CD8-positive, alpha-beta memory T cell (primary cell): Measurements from ENCODE around the gene DHRS13. TPM values are rescaled to one million over a fixed set of nuclear protein-coding genes. Genes with fewer than 3 reads are reported as not detected.
A peak's percentile ranks its signal among the peaks of the same experiment; 100 is the strongest.

Experiments
- CTCF ChIA-PET: fragments of 350-600 bp; sonication (Branson Sonifier 250); formaldehyde crosslinking; loops from one replicate; lab custom pipeline; 2021; ENCODE audit warnings: antibody characterized with exemption; lab: Charles Lee
- POLR2A ChIA-PET: fragments of 350-600 bp; sonication (Branson Sonifier 250); formaldehyde crosslinking; loops from one replicate; lab custom pipeline; 2021; ENCODE audit warnings: antibody characterized with exemption; lab: Charles Lee
- DNase-seq, 5 donors: peaks; one replicate each; pipeline versions ENCODE4 v3.0.0 to v3.0.0-alpha.2; 2020 to 2022; ENCODE audit warnings: mixed read lengths in 1 of 5
- H3K27ac ChIP-seq: one replicate; pipeline ENCODE4 v1.7.0; 2013; ENCODE audit warnings: low read depth, mild to moderate bottlenecking, low read length, moderate library complexity
- H3K27me3 ChIP-seq: 2 replicates; pipeline ENCODE4 v1.7.0; 2013; ENCODE audit warnings: low read length, mild to moderate bottlenecking; ENCODE audit not compliant: insufficient read depth, poor library complexity, severe bottlenecking
- H3K36me3 ChIP-seq: 2 replicates; pipeline ENCODE4 v1.7.0; 2013; ENCODE audit warnings: mild to moderate bottlenecking, low read length, moderate library complexity; ENCODE audit not compliant: insufficient read depth
- H3K4me1 ChIP-seq: 2 replicates; pipeline ENCODE4 v1.7.0; 2013; ENCODE audit warnings: mild to moderate bottlenecking, low read length, moderate library complexity; ENCODE audit not compliant: insufficient read depth
- H3K4me3 ChIP-seq: 2 replicates; pipeline ENCODE4 v1.7.0; 2013; ENCODE audit warnings: mild to moderate bottlenecking, low read length
- H3K9me3 ChIP-seq: 2 replicates; pipeline ENCODE4 v1.7.0; 2013; ENCODE audit warnings: mild to moderate bottlenecking, low read length
- H3K27ac Mint-ChIP-seq, 8 donors: one replicate each; pipeline ENCODE4 v1.8.0; 2020 to 2021; ENCODE audit warnings: mixed read lengths in 8 of 8, mild to moderate bottlenecking in 6 of 8, inconsistent platforms in 3 of 8, moderate library complexity in 3 of 8
- H3K27me3 Mint-ChIP-seq, 2 donors: one replicate each; pipeline ENCODE4 v1.8.0; 2020 to 2021; ENCODE audit warnings: mixed read lengths in 2 of 2, mild to moderate bottlenecking in 1 of 2, moderate library complexity in 1 of 2
- H3K36me3 Mint-ChIP-seq, 3 donors: one replicate each; pipeline ENCODE4 v1.8.0; 2020 to 2021; ENCODE audit warnings: mixed read lengths in 3 of 3, inconsistent platforms in 1 of 3, mild to moderate bottlenecking in 1 of 3
- H3K4me1 Mint-ChIP-seq, 3 donors: one replicate each; pipeline ENCODE4 v1.8.0; 2020 to 2021; ENCODE audit warnings: mixed read lengths in 3 of 3, inconsistent platforms in 1 of 3, mild to moderate bottlenecking in 1 of 3
- H3K4me3 Mint-ChIP-seq, 7 donors: one replicate each; pipeline ENCODE4 v1.8.0; 2020 to 2021; ENCODE audit warnings: mixed read lengths in 7 of 7, mild to moderate bottlenecking in 6 of 7, moderate library complexity in 4 of 7, inconsistent platforms in 2 of 7
- H3K9me3 Mint-ChIP-seq, 5 donors: one replicate each; pipeline ENCODE4 v1.8.0; 2020 to 2022; ENCODE audit warnings: mixed read lengths in 5 of 5, mild to moderate bottlenecking in 3 of 5, moderate library complexity in 2 of 5, inconsistent platforms in 1 of 5
- polyA plus RNA-seq: library from polyadenylated mRNA; unstranded; fragments of 300-500 nt; fragmentation: Illumina TruSeq; gene quantifications from one replicate; pipeline ENCODE4 v1.2.3, GENCODE V29; 2021
- total RNA-seq, 2 experiments: library from RNA; stranded (reverse); gene quantifications; one replicate each; pipeline ENCODE4 v1.2.3, GENCODE V29; 2021

DHRS13 gene
- total and polyA plus RNA-seq, 3 experiments from 2014 or later: 26.5 to 34.7 (median 32.6) TPM

DNA sequence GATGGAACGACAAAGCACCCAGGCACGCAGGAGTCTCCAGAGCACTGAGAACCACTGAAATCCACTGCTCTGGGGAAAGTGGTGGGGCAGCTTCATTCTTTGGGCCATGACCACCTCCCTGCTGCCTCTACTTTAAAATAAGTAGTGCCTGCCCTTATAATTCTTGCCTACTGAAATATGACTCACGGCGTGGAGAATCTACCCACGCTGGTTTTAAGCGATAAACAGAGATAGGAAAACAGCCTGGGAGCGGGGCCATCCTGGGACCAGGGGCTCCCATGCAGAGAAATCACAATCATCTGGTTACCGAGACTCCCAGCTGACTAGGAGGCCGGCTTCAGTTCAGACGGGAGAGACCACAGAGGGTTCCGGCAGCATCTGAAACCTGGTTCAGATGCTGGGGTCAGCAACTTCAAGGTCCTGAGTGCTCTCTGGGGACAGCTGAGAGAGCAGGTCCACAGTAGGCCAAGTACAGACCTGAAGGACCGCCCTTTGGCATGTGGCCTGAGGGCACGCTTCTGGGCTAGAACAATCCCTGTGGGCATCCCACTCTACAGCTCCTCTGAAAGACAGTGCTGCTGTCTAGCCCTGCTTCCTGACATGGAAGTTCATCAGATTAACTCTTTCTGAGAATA lies 8.6 kb upstream of the DHRS13 start:
- no peaks in the 10 kb centered on the region for H3K27me3 ChIP-seq
- Mint-ChIP-seq H3K27ac (no peak overlapping the region), H3K4me3 (no peak overlapping the region), H3K4me1 (peaks cover 4 to 12% (median 4%) of the 10 kb centered on the region in 3 donors), H3K27me3 (no peaks in the 10 kb centered on the region), H3K9me3 (no peaks in the 10 kb centered on the region), H3K36me3 (peaks cover 3 to 96% (median 28%) of the 10 kb centered on the region in 3 donors)
- H3K4me3 ChIP-seq: no peak overlapping the region
- peaks cover 92% of the 10 kb centered on the region for H3K36me3 ChIP-seq
- CTCF ChIA-PET: interaction anchor here (1.2 to 6.7 kb wide), 6 partner anchors 14 to 206 kb away, joined by 4 to 33 read pairs (median 7); partner anchors contain the start of gene TLCD1
- no peak overlapping the region for H3K27ac ChIP-seq
- H3K4me1 ChIP-seq: no peaks in the 10 kb centered on the region
- no peak for DNase-seq
- H3K9me3 ChIP-seq: no peaks in the 10 kb centered on the region
- POLR2A ChIA-PET: interaction anchor here (0.7 kb wide), 1 partner anchor 14 kb away, joined by 3 read pairs; the partner anchor contains the start of gene FLOT2

DNA sequence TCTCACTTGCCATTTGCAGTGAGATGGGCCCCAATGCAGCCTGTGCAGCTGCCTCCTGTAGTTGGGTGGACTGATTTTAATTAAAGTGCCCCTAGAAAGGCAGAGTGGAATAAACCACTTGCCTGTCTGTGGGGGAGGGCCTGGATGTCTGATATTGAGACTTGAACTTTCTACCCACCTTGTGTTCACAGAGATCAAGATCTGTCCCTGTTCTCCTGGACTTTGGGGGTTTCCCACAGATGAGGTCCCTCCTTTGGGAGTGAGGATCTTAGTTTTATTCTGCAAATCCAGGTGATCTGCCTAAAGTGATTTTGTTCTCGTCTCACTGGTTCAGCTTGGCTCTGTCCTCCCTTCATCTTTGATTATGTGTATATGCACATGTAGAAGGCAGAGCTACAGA lies 7.7 kb upstream of the DHRS13 start:
- Histone ChIP-seq H3K9me3 (no peaks in the 10 kb centered on the region), H3K27ac (no peak overlapping the region), H3K4me1 (no peaks in the 10 kb centered on the region), H3K27me3 (no peaks in the 10 kb centered on the region), H3K4me3 (no peak overlapping the region), H3K36me3 (peaks cover 82% of the 10 kb centered on the region)
- Mint-ChIP-seq H3K9me3 (no peaks in the 10 kb centered on the region), H3K27ac (peak overlapping the region in 2 of 8 donors; percentile 46 to 50), H3K36me3 (peaks cover 3 to 95% (median 23%) of the 10 kb centered on the region in 3 donors), H3K4me3 (no peak overlapping the region), H3K4me1 (peaks cover 0 to 8% (median 1%) of the 10 kb centered on the region in 3 donors), H3K27me3 (no peaks in the 10 kb centered on the region)
- no peak for DNase-seq
- CTCF ChIA-PET: interaction anchor here (1.1 to 6.7 kb wide), 6 partner anchors 15 to 184 kb away, joined by 4 to 33 read pairs (median 7); partner anchors contain the start of gene TLCD1
- POLR2A ChIA-PET: interaction anchor here (0.7 kb wide), 1 partner anchor 13 kb away, joined by 3 read pairs; the partner anchor contains the start of gene FLOT2

GRCh38 chr17:28908640-28909167 lies 5.8 kb upstream of the DHRS13 start:
- Histone ChIP-seq H3K36me3 (peaks cover 66% of the 10 kb centered on the region), H3K9me3 (no peaks in the 10 kb centered on the region), H3K27me3 (no peaks in the 10 kb centered on the region), H3K4me3 (no peak overlapping the region), H3K27ac (no peak overlapping the region), H3K4me1 (no peaks in the 10 kb centered on the region)
- peaks cover 0 to 88% (median 11%) of the 10 kb centered on the region in 3 donors for H3K36me3 Mint-ChIP-seq
- H3K9me3 Mint-ChIP-seq: no peaks in the 10 kb centered on the region
- peak overlapping the region in 4 of 8 donors; percentile 5 to 75 (median 34) for H3K27ac Mint-ChIP-seq
- no peak overlapping the region for H3K4me3 Mint-ChIP-seq
- peaks cover 1 to 5% (median 5%) of the 10 kb centered on the region in 3 donors for H3K4me1 Mint-ChIP-seq
- H3K27me3 Mint-ChIP-seq: no peaks in the 10 kb centered on the region
- CTCF ChIA-PET: interaction anchor here (0.8 to 6.7 kb wide), 10 partner anchors 8 to 216 kb away, joined by 3 to 33 read pairs (median 6); partner anchors contain the start of gene TLCD1
- POLR2A ChIA-PET: interaction anchor here (1.1 kb wide), 1 partner anchor 182 kb away, joined by 3 read pairs; the partner anchor contains the start of gene TLCD1
- DNase-seq: no peak

- Histone ChIP-seq H3K4me3 (no peak overlapping the region), H3K27me3 (no peaks in the 10 kb centered on the region), H3K9me3 (no peaks in the 10 kb centered on the region), H3K4me1 (peaks cover 7% of the 10 kb centered on the region), H3K36me3 (peaks cover 58% of the 10 kb centered on the region), H3K27ac (no peak overlapping the region)
- DNase-seq: no peak
- Mint-ChIP-seq H3K9me3 (no peaks in the 10 kb centered on the region), H3K4me1 (peaks cover 6 to 11% (median 10%) of the 10 kb centered on the region in 3 donors), H3K27ac (peak overlapping the region in 5 of 8 donors; percentile 4 to 64 (median 49)), H3K36me3 (peaks cover 0 to 80% (median 10%) of the 10 kb centered on the region in 3 donors), H3K27me3 (no peaks in the 10 kb centered on the region), H3K4me3 (no peak overlapping the region)
- ChIA-PET CTCF (interaction anchor here (0.8 to 6.7 kb wide), 11 partner anchors 9 to 216 kb away, joined by 3 to 33 read pairs (median 6); partner anchors contain the start of genes PHF12 and TLCD1), POLR2A (interaction anchor here (1.1 kb wide), 1 partner anchor 181 kb away, joined by 3 read pairs; the partner anchor contains the start of gene TLCD1)
Measured at GRCh38 chr17:28907709-28908475, 5.0 kb upstream of the DHRS13 start.

GRCh38 chr17:28906706-28907438 lies 4.0 kb upstream of the DHRS13 start:
- DNase-seq: no peak
- peak overlapping the region in 1 of 7 donors; percentile 48 for H3K4me3 Mint-ChIP-seq
- POLR2A ChIA-PET: interaction anchor here (0.5 kb wide), 1 partner anchor 53 kb away, joined by 8 read pairs; no protein-coding TSS in a partner anchor

DNA sequence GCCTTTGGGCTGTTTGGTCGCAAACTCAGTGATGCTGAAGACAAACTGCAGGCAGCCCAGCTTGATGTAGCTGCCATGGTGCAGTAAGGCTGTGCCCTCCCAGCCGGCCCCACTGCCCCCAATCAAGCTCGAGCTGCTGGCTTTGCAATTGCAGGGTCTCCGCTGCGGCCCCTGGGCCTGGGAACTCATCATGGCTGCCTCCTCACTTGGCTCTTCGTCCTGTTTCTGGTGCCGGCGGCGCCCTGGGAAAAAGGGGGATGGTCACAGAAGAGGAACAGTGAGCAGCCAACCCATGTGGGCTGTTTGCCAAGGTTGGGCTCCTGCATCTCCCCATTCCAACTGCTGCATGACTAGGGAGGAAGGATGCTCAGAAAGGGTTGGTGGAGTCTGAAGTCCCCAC lies 3.4 kb upstream of the DHRS13 start:
- peaks cover 0 to 69% (median 10%) of the 10 kb centered on the region in 3 donors for H3K36me3 Mint-ChIP-seq
- H3K27me3 Mint-ChIP-seq: no peaks in the 10 kb centered on the region
- no peaks in the 10 kb centered on the region for H3K9me3 Mint-ChIP-seq
- H3K27me3 ChIP-seq: no peaks in the 10 kb centered on the region
- H3K9me3 ChIP-seq: no peaks in the 10 kb centered on the region
- no peak for DNase-seq
- H3K27ac ChIP-seq: no peak overlapping the region
- H3K4me3 ChIP-seq: no peak overlapping the region
- CTCF ChIA-PET: interaction anchor here (0.6 to 2.4 kb wide), 4 partner anchors 8 to 179 kb away, joined by 3 to 9 read pairs (median 4); partner anchors contain the start of genes FLOT2, PHF12 and TLCD1
- POLR2A ChIA-PET: no interaction called here
- H3K4me1 Mint-ChIP-seq: peaks cover 15 to 22% (median 20%) of the 10 kb centered on the region in 3 donors
- peaks cover 42% of the 10 kb centered on the region for H3K36me3 ChIP-seq
- no peak overlapping the region for H3K4me3 Mint-ChIP-seq
- peaks cover 16% of the 10 kb centered on the region for H3K4me1 ChIP-seq
- peak overlapping the region in 5 of 8 donors; percentile 50 to 90 (median 61) for H3K27ac Mint-ChIP-seq

More at GRCh38 chr17:28906706-28907438, 4.0 kb upstream of the DHRS13 start:
- Mint-ChIP-seq H3K36me3 (peaks cover 0 to 74% (median 10%) of the 10 kb centered on the region in 3 donors), H3K9me3 (no peaks in the 10 kb centered on the region), H3K27me3 (no peaks in the 10 kb centered on the region), H3K27ac (peak overlapping the region in 7 of 8 donors; percentile 14 to 90 (median 61)), H3K4me1 (peaks cover 10 to 16% (median 15%) of the 10 kb centered on the region in 3 donors)
- CTCF ChIA-PET: interaction anchor here (0.6 to 6.7 kb wide), 9 partner anchors 9 to 210 kb away, joined by 3 to 33 read pairs (median 6); partner anchors contain the start of genes FLOT2, PHF12 and TLCD1
- no peak overlapping the region for H3K4me3 ChIP-seq
- H3K27ac ChIP-seq: no peak overlapping the region
- H3K27me3 ChIP-seq: no peaks in the 10 kb centered on the region
- H3K9me3 ChIP-seq: no peaks in the 10 kb centered on the region
- peaks cover 48% of the 10 kb centered on the region for H3K36me3 ChIP-seq
- peaks cover 10% of the 10 kb centered on the region for H3K4me1 ChIP-seq
